Transverse colon (tissue), 4 donors: ENCODE measurements around the gene PCCB.

Experiments
- CTCF ChIP-seq, 5 experiments: fragments of 200-600 bp in 3 of 5; fragments of 450-650 bp in 2 of 5; sonication (generic) in 3 of 5; IDR thresholded peaks; 1 replicate in 2 of 5; 2 replicates in 3 of 5; pipeline ENCODE4 v1.5.1; 2016 to 2017; ENCODE audit warnings: antibody characterized with exemption in 5 of 5, inconsistent platforms in 3 of 5, mild to moderate bottlenecking in 2 of 5, moderate library complexity in 1 of 5
- POLR2AphosphoS5 ChIP-seq, 3 donors: sonication (generic); formaldehyde crosslinking; IDR thresholded peaks; one replicate each; pipeline ENCODE4 v1.6.1; 2016; ENCODE audit warnings: antibody characterized with exemption in 3 of 3

- TF ChIP-seq POLR2AphosphoS5 (IDR thresholded peaks at IDR 0.05): no peak
- no peak for TF ChIP-seq CTCF (IDR thresholded peaks at IDR 0.05)
Observed at GRCh38 chr3:136247855-136248590, 2.1 kb upstream of the PCCB start.
